Skeletal muscle cell (primary cell): ENCODE measurements around the gene MCTP2.
A peak's percentile ranks its signal among the peaks of the same experiment; 100 is the strongest.

Experiments used
- DNase-seq: peaks from one replicate; pipeline ENCODE4 v3.0.0-alpha.2; 2010; ENCODE audit warnings: low read depth
- H3K4me3 ChIP-seq: 2 replicates; pipeline ENCODE4 v1.5.1; 2011; ENCODE audit warnings: low read depth, mild to moderate bottlenecking, control low read depth, low read length, moderate library complexity

MCTP2 gene

GRCh38 chr15:94327356-94327936 lies 96.1 kb downstream of the MCTP2 start:
- peak; percentile 3 for DNase-seq
- no peak overlapping the region for H3K4me3 ChIP-seq

- H3K4me3 ChIP-seq, result no peak overlapping the region
- no peak for DNase-seq
Measured at GRCh38 chr15:94331731-94332130, 100.4 kb downstream of the MCTP2 start.

- no peak for DNase-seq
- H3K4me3 ChIP-seq, result no peak overlapping the region
Measured at GRCh38 chr15:94335616-94336015, 104.3 kb downstream of the MCTP2 start.

DNA sequence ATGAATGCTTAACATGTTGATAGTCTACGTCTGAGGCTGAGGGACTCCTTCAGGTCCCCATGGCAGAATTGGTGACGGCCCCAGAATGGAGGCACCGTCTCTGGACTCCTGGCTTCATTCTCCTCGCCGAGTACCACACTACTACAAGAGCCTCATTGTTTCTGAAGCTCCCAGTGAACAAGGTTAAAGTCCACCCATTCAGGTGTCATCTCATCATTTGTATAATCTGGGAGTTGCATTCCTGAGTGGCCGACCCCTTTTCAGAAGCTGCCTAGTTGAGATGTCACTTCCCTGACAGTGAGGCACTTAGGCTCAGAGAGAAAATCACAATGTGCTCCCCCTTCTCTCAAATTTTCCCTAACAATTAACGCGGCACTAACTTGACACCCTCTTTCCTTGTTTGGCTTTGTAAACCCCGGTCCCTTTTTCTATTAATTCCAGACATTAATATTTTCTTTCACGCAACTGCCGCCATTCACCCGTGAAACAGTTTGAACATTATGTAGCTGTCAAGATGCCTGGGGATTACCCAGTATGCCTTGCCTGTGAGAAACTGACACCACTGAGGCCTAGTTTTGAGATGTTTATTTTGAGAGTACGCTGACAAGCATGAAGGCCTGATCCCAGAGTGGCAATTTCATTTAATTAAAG lies 105.6 kb downstream of the MCTP2 start:
- DNase-seq, result no peak
- no peak overlapping the region for H3K4me3 ChIP-seq

DNA sequence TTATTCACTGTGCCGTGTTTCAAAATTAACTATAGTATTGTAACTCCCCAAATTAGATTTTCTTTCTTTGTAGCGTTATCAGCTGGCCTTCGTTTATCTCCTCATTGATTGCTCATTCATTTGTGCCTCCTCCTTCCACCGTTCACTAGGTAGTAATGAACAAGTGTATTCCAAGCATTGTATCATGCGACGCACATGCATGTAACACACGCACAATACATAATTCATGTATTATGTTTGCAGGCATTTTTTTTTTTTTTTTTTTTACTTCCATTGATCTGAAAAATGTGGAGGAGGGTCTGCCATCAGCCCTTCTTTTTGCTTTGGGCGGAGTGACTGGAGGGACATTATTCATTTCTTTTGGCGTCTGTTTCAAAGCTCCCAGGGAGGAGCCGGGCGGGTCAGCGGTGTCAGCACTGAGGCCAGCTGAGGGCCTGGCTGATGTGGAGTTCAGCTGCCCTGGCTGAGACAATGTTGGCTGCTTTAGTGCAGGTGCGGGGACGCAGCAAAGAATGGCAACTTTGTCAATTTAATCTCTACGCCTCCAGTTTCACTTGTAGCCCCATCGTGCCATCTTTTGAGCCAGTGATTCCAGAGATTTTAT lies 107.0 kb downstream of the MCTP2 start:
- DNase-seq, result no peak
- H3K4me3 ChIP-seq, result no peak overlapping the region

- no peak overlapping the region for H3K4me3 ChIP-seq
- DNase-seq, result no peak
Measured at GRCh38 chr15:94346282-94346681, 114.9 kb downstream of the MCTP2 start.

GRCh38 chr15:94348084-94348483 lies 116.7 kb downstream of the MCTP2 start:
- DNase-seq, result no peak
- H3K4me3 ChIP-seq, result no peak overlapping the region

DNA sequence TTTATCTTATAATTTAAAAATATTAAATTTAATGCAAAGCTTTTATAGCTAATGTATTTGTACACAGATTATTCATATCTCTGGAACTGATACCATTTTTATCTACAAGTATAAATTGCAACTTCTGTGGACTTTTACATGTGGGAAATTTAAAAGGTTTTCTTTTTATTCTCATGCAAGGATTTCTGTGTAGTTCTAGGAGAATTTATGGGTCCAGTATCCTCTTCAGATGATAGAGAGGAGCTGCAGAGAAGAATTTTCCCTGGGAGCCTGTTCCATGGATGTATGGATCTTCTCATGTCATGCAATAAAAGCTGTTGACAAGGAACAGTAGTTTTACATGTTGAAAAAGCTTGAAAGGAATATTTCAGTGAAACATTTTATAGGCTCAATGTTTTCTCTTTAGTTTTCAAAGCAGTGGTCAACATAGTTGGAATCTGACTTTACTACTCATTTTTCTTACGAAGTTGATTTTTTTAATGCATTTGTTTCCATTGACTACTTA lies 119.7 kb downstream of the MCTP2 start:
- DNase-seq, result no peak
- H3K4me3 ChIP-seq, result no peak overlapping the region

- no peak overlapping the region for H3K4me3 ChIP-seq
- DNase-seq, result no peak
Measured at GRCh38 chr15:94352636-94353487, 121.5 kb downstream of the MCTP2 start.

DNA sequence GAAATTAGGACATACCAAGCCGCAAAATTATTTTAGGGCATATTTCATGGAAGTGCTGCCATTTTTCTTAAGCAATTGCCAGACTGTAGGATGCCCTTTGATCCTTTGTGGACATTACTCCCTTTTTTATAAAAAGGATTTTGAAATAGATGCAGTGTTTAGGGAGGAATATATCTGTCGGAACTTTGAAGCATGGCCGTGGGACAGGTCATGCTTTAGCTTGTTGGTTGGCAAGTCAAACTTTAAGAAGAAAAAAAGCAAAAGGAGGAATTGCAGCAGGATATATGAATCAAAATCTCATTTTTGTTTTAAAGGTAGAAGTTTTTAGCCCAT lies 122.1 kb downstream of the MCTP2 start:
- H3K4me3 ChIP-seq, result no peak overlapping the region
- no peak for DNase-seq

DNA sequence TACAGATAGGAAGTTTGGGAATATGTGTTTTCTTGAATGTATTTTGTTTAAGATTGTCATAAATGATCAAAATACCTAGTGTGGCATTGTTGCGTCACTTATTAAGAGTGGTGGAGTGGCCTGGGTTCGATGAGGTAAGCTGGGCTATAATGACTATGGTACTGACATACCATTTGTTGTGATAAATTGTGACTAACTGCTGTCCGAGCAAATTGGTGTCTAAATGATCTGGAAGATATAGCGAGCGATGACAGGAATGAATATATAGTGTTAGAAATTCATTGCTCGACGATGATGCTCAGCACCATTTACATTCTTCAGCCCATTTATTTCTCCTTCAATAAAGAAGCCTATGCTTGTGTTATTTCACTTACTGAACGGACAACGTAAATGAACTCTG lies 123.3 kb downstream of the MCTP2 start:
- DNase-seq, result no peak
- no peak overlapping the region for H3K4me3 ChIP-seq

DNA sequence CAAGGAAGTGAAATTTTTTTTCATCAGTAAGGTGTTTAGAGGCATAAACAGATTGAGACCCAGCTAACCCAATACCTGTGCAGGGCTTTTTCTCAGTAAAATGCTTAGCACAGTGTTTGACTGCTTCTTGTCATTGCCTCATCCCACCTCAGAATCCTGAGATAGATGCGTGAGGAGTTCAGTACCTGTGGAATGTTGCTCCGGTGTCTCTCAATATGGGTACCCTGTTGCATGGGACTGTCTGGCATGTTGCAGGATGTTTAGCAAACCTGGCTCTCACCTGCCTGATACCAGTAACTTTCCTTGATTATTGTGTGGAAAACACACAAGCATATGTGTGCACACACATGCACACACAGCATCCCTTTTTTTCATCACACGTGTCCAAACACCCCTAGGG lies 128.4 kb downstream of the MCTP2 start:
- no peak for DNase-seq
- H3K4me3 ChIP-seq, result no peak overlapping the region

- H3K4me3 ChIP-seq, result no peak overlapping the region
- no peak for DNase-seq
Measured at GRCh38 chr15:94360251-94360685, 128.9 kb downstream of the MCTP2 start.

DNA sequence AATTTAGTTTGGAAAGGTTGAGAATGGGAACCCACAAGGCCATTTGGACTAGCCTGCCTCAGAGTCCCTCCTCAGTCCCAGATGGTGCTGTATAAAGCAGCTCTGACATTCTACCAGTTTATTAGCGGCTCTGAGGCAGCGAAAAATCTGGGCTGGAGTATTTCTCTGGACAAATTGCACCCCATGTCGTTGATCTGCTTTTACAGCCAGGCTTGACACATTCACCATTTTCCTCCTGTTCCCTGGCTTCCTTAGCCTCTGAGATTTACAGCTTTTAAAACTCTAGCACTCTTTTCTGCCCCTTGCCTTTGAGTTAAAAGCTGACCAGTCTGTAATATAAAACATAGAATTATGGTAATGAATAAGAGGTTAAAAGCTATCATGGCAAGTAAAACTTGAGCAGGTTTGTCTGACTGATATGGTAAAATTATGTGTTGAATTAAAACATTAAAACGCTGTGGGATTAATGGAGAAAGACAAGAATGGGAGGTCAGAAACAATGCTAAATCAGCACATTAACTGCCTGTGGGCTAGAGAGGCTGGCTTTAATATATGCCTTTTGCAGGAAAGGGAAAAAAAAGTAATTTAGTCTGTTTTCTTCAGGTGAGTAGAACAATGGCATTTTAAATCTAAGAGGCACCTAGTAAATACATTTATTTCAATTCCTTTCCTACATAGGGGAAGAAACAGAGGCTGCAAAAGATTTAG lies 131.2 kb downstream of the MCTP2 start:
- H3K4me3 ChIP-seq, result no peak overlapping the region
- no peak for DNase-seq

DNA sequence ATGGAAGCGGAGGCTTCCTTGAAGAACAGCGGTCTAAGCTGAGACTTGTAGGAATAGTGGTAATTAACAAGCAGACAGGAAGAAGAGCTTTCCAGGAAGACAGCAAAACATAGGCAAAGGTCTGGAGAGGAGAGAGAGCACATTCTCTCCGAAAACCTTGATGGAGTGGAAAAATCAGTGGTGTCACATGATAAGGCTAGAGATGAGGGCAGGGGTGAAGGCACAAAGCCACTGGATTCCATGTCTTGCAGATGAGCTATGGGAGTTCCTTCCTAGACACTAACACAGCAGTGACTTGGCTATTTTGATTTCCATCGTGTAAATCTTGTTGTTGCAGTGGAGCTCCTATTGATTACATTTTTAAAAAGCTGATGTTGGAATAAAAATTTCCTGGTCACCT lies 132.0 kb downstream of the MCTP2 start:
- DNase-seq, result no peak
- H3K4me3 ChIP-seq, result no peak overlapping the region

DNA sequence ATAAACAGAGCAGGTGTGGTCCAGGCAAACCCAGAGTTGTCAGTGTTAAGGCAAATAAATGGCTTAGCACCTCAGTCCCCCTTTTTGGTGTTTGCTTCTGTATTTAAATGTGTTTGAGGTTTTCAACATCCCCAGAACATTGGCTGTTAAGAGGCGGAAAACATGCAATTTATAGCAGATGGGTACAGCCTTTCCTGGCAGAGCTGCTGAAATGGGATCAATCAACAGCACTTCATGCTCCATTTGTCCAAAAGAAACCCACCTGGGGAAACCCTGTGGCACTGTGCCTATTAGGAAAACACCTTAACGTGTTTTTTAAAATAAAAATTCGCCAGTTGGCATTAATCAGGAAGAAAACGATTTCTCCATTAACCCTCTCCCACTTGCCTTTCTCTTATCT lies 135.4 kb downstream of the MCTP2 start:
- H3K4me3 ChIP-seq, result no peak overlapping the region
- no peak for DNase-seq

DNA sequence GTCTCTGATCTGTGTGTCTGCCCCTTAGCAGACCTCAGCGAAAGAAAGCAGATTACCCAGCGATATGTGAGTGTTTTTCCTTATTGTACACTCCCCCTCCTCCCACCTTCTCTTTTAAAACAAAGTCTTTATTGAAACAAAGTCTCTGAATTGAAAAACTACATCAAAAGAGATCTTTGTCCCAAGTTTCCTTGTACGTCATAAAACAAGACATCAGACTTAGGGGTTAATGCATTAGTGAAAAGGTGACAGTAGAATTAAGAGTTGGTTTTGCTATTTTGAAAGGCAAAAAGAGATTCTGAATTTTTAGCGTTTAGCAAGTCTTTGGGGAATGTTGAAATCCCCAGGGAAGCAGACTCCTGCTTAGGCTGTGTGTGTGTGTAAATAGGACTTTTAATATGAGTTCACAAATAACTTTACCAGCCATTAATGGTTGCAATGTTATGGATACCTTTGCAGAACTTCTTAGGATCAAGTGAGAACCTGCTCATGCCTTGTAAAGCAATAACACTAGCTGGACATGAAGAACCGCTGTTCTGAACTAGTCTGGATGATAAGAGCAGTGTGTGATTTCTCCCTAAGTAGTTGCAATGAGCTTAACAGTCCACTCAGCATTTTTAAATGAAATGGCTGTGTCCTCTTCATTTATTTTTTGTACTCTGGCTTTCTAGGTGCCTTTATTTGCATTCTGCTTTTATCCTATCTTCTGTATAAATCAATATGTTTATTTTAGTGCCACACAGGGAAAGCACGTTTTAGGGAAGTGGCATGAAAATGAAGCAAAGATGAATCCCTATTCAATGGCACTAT lies 136.6 kb downstream of the MCTP2 start:
- no peak overlapping the region for H3K4me3 ChIP-seq
- no peak for DNase-seq

DNA sequence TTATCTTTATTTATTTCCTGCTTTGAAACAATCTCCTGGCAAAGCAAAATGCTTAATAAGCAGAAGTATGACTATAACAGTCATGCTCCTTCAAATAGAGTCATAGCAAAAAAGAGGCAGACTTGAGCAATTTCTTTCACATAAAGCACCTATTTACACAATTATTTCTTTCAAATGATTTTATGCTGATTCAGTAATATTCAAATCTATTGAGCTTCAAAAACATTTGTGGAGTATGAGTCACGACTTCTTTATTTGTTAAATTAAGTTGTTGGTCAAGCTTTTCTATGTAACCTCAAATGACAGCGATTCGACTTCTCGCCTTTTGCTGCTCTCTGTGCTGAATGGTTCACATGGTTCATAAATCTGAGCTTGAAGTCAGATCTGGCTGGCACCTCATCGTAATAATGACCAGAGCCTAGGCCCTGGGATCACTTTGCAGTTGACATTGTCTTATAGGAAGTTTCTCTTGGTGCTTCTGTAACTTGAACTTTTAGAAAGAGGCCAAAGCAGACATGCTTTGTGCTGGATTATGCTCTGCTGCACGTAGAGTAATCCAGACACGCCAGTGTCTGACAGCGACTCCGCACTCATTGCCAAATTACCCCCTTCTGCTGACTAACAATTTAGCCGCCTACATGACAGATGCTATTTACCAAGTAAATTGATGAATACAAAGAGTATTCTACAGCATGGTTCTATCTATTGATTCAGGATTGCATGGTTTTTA lies 139.0 kb downstream of the MCTP2 start:
- DNase-seq, result no peak
- no peak overlapping the region for H3K4me3 ChIP-seq
